Activated CD4-positive, alpha-beta memory T cell treated with anti-CD3 and anti-CD28 coated beads for 36 hours (primary cell): ENCODE data around the gene ENPP4. TPM values are rescaled to one million over a fixed set of nuclear protein-coding genes. Genes with fewer than 3 reads are reported as not detected.

Source experiments
- CTCF ChIA-PET: fragments of 350-600 bp; sonication (Branson Sonifier 250); formaldehyde crosslinking; loops from one replicate; lab custom pipeline; 2021; ENCODE audit warnings: antibody characterized with exemption, inconsistent platforms; lab: Charles Lee
- POLR2A ChIA-PET: fragments of 350-600 bp; sonication (Branson Sonifier 250); formaldehyde crosslinking; loops from one replicate; lab custom pipeline; 2021; ENCODE audit warnings: antibody characterized with exemption; lab: Charles Lee
- DNase-seq: peaks from one replicate; pipeline ENCODE4 v3.0.0-alpha.2; 2020
- H3K27ac Mint-ChIP-seq: one replicate; pipeline ENCODE4 v1.8.0; 2021; ENCODE audit warnings: mixed read lengths
- H3K27me3 Mint-ChIP-seq: one replicate; pipeline ENCODE4 v1.8.0; 2021; ENCODE audit warnings: mixed read lengths
- H3K36me3 Mint-ChIP-seq: one replicate; pipeline ENCODE4 v1.8.0; 2021; ENCODE audit warnings: mixed read lengths
- H3K4me1 Mint-ChIP-seq: one replicate; pipeline ENCODE4 v1.8.0; 2021; ENCODE audit warnings: low read depth, mixed read lengths
- H3K4me3 Mint-ChIP-seq: one replicate; pipeline ENCODE4 v1.8.0; 2021; ENCODE audit warnings: mild to moderate bottlenecking, mixed read lengths
- H3K9me3 Mint-ChIP-seq: one replicate; pipeline ENCODE4 v1.8.0; 2021; ENCODE audit warnings: mixed read lengths
- intact Hi-C: fragments of 100-400 bp; cut with micrococcal nuclease; formaldehyde crosslinking; loops from one replicate; pipeline ENCODE4 v1.15.1; 2023
- total RNA-seq, 2 experiments: library from RNA; stranded (reverse); gene quantifications; one replicate each; pipeline ENCODE4 v1.2.3, GENCODE V29; 2021

Gene ENPP4
- total RNA-seq, 2 experiments from 2014 or later = 8.5 to 8.8 TPM

DNA sequence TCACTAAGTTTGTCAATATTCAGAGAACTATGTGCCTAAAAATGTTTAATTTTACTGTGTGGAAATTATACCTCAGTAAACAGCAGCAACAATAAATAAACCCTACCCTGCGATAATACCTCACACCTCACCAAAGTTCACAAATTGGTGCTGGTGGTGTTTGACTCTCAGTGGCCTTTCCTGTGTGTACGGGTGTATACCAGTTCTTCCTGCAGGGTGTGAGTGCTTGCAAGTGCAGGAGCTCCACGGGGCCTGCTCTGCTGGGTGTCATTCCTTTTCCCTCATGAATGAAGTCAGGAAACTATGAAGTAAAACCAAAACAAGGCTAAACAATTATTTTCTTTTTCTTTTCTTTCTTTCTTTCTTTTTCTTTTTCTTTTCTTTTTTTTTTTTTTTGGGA lies 45.1 kb downstream of the ENPP4 start:
- H3K4me3 Mint-ChIP-seq = no peak overlapping the region
- ChIA-PET POLR2A (no interaction called here), CTCF (no interaction called here)
- peaks cover 14% of the 10 kb centered on the region for H3K4me1 Mint-ChIP-seq
- H3K27me3 Mint-ChIP-seq = peaks cover 39% of the 10 kb centered on the region
- no peak overlapping the region for H3K27ac Mint-ChIP-seq
- no peak for DNase-seq
- intact Hi-C loops = loop anchor here (5.0 kb wide), 1 partner anchor 42 kb away; no protein-coding TSS in a partner anchor
- no peaks in the 10 kb centered on the region for H3K36me3 Mint-ChIP-seq
- H3K9me3 Mint-ChIP-seq = no peaks in the 10 kb centered on the region

DNA sequence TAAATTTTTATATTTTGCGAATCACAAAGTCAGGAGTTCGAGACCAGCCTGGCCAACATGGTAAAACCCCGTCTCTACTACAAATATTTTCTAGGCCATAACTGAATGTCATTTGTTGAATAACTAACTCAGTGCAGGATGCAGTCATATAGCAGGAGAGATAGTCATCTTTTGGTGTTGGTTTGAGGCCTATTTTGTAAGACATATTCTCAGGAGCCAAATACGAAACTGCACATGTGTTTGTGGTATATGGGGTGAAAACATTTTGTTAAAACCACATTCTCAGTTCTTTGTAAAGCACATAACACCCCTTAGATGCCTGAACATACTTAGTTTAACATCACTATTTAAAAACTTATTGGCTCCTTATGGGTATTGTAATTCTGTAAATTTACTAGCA lies 45.7 kb downstream of the ENPP4 start:
- peak; percentile 14 for DNase-seq
- no peaks in the 10 kb centered on the region for H3K36me3 Mint-ChIP-seq
- H3K4me1 Mint-ChIP-seq = peaks cover 9% of the 10 kb centered on the region
- POLR2A ChIA-PET = no interaction called here
- H3K9me3 Mint-ChIP-seq = no peaks in the 10 kb centered on the region
- no peak overlapping the region for H3K27ac Mint-ChIP-seq
- CTCF ChIA-PET = interaction anchor here (0.7 to 1.0 kb wide), 2 partner anchors 46 to 238 kb away, joined by 3 read pairs; no protein-coding TSS in a partner anchor
- intact Hi-C loops = loop anchor here (5.0 kb wide), 1 partner anchor 42 kb away; no protein-coding TSS in a partner anchor
- H3K27me3 Mint-ChIP-seq = peaks cover 33% of the 10 kb centered on the region
- no peak overlapping the region for H3K4me3 Mint-ChIP-seq

DNA sequence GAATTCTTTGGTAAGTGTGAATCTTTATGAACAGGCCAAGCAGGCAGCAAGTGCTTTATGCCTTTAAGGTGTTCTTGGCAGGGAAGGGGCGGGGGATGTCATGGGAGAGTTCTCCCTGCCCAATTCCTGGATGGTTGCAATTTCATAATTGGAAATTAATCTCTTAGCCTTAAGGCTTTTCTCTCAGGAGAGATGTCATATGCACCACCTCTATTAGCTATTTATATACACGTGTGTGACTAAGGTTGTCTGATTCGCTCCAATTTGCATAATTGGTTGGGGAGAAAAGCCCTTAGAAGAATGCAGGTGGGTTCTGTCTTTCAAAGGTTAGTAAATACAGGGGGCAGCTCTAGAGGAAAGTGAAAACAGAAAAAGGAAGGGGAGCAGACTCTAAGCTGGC lies 46.2 kb downstream of the ENPP4 start:
- H3K4me3 Mint-ChIP-seq = no peak overlapping the region
- peaks cover 30% of the 10 kb centered on the region for H3K27me3 Mint-ChIP-seq
- no peaks in the 10 kb centered on the region for H3K9me3 Mint-ChIP-seq
- intact Hi-C loops = loop anchor here (5.0 kb wide), 1 partner anchor 41 kb away; no protein-coding TSS in a partner anchor
- peaks cover 7% of the 10 kb centered on the region for H3K4me1 Mint-ChIP-seq
- no peak overlapping the region for H3K27ac Mint-ChIP-seq
- ChIA-PET CTCF (interaction anchor here (0.7 to 1.0 kb wide), 2 partner anchors 45 to 237 kb away, joined by 3 read pairs; no protein-coding TSS in a partner anchor), POLR2A (no interaction called here)
- DNase-seq = no peak
- no peaks in the 10 kb centered on the region for H3K36me3 Mint-ChIP-seq

DNA sequence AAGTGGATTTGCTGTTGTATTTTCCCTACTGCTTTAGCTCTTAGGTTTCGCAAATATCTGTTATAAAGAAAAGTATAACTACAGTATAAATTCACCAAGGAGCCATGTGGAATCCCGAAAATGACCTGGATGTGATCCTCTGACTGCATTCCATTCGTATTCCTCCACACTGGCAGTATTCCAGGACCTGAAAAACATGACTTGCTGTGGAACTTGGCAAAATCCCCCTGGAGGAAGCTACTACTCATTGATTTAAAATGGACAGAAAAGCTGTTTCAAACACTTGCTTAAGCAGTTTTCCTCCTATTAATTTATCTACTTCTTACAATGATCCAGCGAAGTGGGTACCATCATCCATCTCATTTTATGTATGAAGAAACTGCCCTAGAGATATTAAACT lies 54.3 kb downstream of the ENPP4 start:
- Mint-ChIP-seq H3K9me3 (no peaks in the 10 kb centered on the region), H3K36me3 (no peaks in the 10 kb centered on the region), H3K4me1 (no peaks in the 10 kb centered on the region), H3K4me3 (no peak overlapping the region), H3K27ac (no peak overlapping the region), H3K27me3 (peaks cover 27% of the 10 kb centered on the region)
- intact Hi-C loops = no loop called here
- CTCF ChIA-PET = no interaction called here
- DNase-seq = no peak
- POLR2A ChIA-PET = no interaction called here

DNA sequence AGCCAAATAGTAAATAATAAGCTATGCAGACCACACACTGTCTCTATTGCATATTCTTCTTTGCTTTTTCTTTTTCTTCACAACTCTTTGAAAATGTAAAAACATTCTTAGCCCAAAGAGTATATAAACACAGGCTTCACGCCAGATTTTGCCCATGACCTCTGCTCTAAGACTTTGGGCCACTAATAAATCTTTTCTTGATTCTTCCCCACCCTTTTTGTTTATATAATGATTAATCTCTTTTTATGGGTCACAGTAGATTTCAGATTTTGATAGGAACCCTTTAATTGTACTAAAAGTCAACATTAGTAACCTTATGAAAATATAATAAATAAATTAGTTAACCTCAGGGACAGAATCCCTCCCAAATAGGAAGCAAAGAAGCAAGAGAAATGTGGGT lies 56.8 kb downstream of the ENPP4 start:
- H3K9me3 Mint-ChIP-seq = no peaks in the 10 kb centered on the region
- H3K4me1 Mint-ChIP-seq = no peaks in the 10 kb centered on the region
- intact Hi-C loops = no loop called here
- H3K36me3 Mint-ChIP-seq = no peaks in the 10 kb centered on the region
- no peak for DNase-seq
- ChIA-PET POLR2A (no interaction called here), CTCF (interaction anchor here (1.0 kb wide), 1 partner anchor 1711 kb away, joined by 4 read pairs; no protein-coding TSS in a partner anchor)
- no peak overlapping the region for H3K27ac Mint-ChIP-seq
- H3K4me3 Mint-ChIP-seq = no peak overlapping the region
- peaks cover 30% of the 10 kb centered on the region for H3K27me3 Mint-ChIP-seq

DNA sequence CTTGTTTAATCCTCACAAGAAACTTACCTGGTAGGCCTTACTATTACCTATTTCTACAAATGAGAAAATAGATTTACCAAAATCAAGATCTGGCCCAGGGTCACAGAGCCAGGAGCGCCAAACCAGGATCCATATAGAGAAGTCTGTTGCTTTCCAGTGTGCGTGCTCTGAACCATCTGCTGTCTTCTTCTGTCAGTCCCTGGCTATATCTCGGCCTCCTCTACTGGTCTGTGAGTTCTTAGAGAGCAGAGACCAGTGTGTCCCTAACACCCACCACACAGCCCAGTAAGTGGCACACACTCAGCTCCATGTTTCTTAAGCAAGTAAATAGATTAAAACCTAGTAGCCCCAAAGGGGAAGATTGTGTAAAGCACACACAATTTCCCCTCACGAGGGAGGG lies 59.9 kb downstream of the ENPP4 start:
- ChIA-PET POLR2A (no interaction called here), CTCF (no interaction called here)
- no peak for DNase-seq
- Mint-ChIP-seq H3K36me3 (no peaks in the 10 kb centered on the region), H3K4me3 (no peak overlapping the region), H3K27ac (no peak overlapping the region), H3K9me3 (no peaks in the 10 kb centered on the region), H3K27me3 (peaks cover 19% of the 10 kb centered on the region), H3K4me1 (no peaks in the 10 kb centered on the region)
- intact Hi-C loops = no loop called here

DNA sequence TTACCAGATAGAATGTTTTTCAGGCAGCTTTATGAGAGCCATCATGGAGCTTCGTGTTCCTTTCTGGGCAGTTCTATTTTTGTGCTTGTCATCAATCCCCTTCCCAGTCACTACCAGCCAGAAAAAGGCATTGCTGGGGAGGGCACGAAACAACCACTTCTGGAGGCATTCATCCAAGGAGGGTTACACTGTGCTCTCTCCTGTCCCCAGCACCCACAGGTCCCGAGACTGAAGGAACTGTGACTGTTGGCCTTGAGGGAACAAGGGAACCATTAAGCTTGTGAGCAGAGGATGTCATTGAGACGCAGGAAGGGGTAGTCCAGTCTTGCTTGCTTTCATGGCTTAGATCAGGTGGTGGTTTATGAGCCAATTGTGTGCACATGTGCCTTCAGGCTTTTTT lies 61.1 kb downstream of the ENPP4 start:
- H3K4me1 Mint-ChIP-seq = no peaks in the 10 kb centered on the region
- peaks cover 13% of the 10 kb centered on the region for H3K27me3 Mint-ChIP-seq
- intact Hi-C loops = no loop called here
- H3K36me3 Mint-ChIP-seq = no peaks in the 10 kb centered on the region
- CTCF ChIA-PET = no interaction called here
- DNase-seq = no peak
- no peaks in the 10 kb centered on the region for H3K9me3 Mint-ChIP-seq
- no peak overlapping the region for H3K27ac Mint-ChIP-seq
- POLR2A ChIA-PET = no interaction called here
- no peak overlapping the region for H3K4me3 Mint-ChIP-seq

DNA sequence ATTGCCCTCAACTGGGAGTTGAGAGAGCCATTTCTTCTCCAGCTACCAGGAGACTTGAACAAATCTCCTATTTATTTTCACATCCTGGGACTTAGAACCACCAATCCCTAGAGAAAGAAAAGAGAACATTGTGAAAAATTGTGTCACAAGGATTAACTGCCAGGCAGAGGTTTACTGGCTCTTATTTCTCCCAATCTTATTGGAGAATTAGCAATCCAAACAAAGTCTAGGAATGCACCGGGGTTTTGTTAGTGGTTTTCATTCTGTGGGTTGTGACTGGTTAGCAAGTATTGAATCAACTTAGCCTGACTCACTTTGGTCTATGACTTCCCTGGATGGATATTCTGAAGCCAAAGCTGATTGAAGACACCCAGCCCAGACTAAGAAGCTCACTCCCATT lies 62.2 kb downstream of the ENPP4 start:
- CTCF ChIA-PET = interaction anchor here (1.2 kb wide), 1 partner anchor 101 kb away, joined by 4 read pairs; no protein-coding TSS in a partner anchor
- H3K36me3 Mint-ChIP-seq = no peaks in the 10 kb centered on the region
- no peaks in the 10 kb centered on the region for H3K9me3 Mint-ChIP-seq
- no peak for DNase-seq
- intact Hi-C loops = no loop called here
- H3K27ac Mint-ChIP-seq = no peak overlapping the region
- POLR2A ChIA-PET = no interaction called here
- H3K4me1 Mint-ChIP-seq = no peaks in the 10 kb centered on the region
- H3K27me3 Mint-ChIP-seq = peaks cover 15% of the 10 kb centered on the region
- no peak overlapping the region for H3K4me3 Mint-ChIP-seq

Other genes starting within 250 kb of the ENPP4 start
- 1 to 10 TPM; 8.0 to 8.5 TPM for gene CLIC5, start 114.1 kb upstream of the ENPP4 start, total RNA-seq
- gene ENPP5, start 41.0 kb downstream of the ENPP4 start, total RNA-seq = under 1 TPM; 0.10 to 0.12 TPM